Left cardiac atrium (tissue), 4 donors: Measurements from ENCODE around the gene CLBA1. TPM values are rescaled to one million over a fixed set of nuclear protein-coding genes. Genes with fewer than 3 reads are reported as not detected.

Source experiments
- ATAC-seq, 2 donors: fragments of 200-7000 bp; cut with Tn5 transposase; one replicate each; pipeline ENCODE4 v1.9.1; 2020; ENCODE audit warnings: mild to moderate bottlenecking in 2 of 2, moderate library complexity in 2 of 2
- DNase-seq: peaks from one replicate; pipeline ENCODE4 v3.0.0-alpha.2; 2020
- intact Hi-C, 2 donors: fragments of 100-400 bp; cut with DNase I; formaldehyde crosslinking; loops; one replicate each; pipeline versions ENCODE4 v1.14.1 to v1.15.1; 2022 to 2023
- total RNA-seq, 2 donors: library from RNA; stranded (reverse); fragmentation: NEBNext Ultra II Directional; extraction: Animal tissue kit (Norgen Biotek cat#: 25700); gene quantifications; one replicate each; pipeline ENCODE4 v1.2.1, GENCODE V29; 2021
- donor health status: DM: no; HTN: yes; CAD: no.
- donor health status: DM: no; HTN: yes; CAD: no; lungs with severe emphysema.
- donor health status: DM: yes; HTN: yes; CAD: no.
- donor health status: Dilated cardiomyopathy.

The CLBA1 gene
- total RNA-seq, 2 donors from 2014 or later: 1.9 TPM

- ATAC-seq (no peak), DNase-seq (peak; percentile 28)
- intact Hi-C loops: loop anchor here (1.0 to 10.0 kb wide), 5 partner anchors 69 to 309 kb away; no protein-coding TSS in a partner anchor
Measured at GRCh38 chr14:104975481-104976197, 9.9 kb upstream of the CLBA1 start.

- ATAC-seq: peak; percentile 34 to 67
- peak; percentile 88 for DNase-seq
- intact Hi-C loops: loop anchor here (1.0 to 10.0 kb wide), 5 partner anchors 68 to 308 kb away; no protein-coding TSS in a partner anchor
Measured at GRCh38 chr14:104976198-104977007, 9.2 kb upstream of the CLBA1 start.

GRCh38 chr14:104977008-104977680 is 8.4 kb upstream of the CLBA1 start:
- ATAC-seq: no peak
- intact Hi-C loops: loop anchor here (2.0 to 10.0 kb wide), 4 partner anchors 68 to 308 kb away; no protein-coding TSS in a partner anchor
- peak; percentile 25 for DNase-seq

GRCh38 chr14:104977681-104978653 is 7.6 kb upstream of the CLBA1 start, which contains the start of gene AHNAK2:
TSS of gene AHNAK2 (minus strand) at chr14:104978374. CDS start at chr14:104978237, 137 bp downstream.
- ATAC-seq (peak; percentile 77 to 82), DNase-seq (peak; percentile 89)
- intact Hi-C loops: loop anchor here (2.0 to 10.0 kb wide), 4 partner anchors 67 to 307 kb away; no protein-coding TSS in a partner anchor

DNA sequence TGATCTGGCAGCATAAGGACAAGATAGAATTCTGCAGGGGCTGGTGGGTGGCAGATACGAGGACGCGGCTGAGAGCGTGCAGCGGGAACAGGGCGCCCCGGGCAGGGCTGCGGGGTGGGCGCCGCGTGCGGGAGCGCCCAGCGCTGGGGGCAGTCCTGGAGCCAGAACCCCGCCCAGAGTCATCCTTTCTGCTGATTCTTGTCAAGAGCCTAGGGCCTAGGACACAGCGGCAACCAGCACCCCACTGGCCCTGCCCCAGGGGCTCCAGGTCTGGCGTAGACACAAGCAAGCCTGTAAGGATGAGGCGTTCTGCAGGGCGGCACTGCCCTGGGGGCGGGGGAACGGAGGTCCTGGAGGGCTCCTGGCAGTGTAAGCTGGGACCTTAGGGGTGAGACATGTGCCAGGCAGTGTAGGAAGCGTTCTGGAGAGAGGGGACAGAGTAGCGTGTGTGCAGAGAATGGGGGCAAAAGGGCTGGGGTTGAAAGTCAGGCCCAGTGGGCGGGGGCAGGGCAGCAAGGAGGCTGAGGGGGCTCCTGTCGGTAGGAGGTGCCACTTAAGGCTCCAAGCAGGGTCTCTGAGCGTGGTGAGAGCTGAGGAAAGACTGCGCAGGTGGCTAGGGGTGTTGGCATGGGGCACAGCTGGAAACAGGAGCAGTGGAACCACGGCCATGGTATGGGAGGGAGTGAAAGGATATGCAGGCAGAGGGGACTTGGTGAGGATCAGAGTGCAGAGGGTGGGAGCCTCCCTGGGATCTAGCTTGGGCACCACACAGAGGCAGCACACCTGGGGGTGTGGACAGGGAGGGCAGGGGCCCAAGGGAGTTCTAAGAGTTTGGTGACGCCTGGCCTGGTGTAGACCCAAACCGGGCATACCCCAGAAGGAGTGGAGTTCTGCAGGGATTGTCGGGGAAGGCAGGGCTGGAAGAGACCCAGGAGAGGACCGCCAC is 6.6 kb upstream of the CLBA1 start:
- intact Hi-C loops: loop anchor here (10.0 kb wide), 2 partner anchors 66 to 306 kb away; no protein-coding TSS in a partner anchor
- no peak for ATAC-seq
- peak; percentile 27 for DNase-seq

DNA sequence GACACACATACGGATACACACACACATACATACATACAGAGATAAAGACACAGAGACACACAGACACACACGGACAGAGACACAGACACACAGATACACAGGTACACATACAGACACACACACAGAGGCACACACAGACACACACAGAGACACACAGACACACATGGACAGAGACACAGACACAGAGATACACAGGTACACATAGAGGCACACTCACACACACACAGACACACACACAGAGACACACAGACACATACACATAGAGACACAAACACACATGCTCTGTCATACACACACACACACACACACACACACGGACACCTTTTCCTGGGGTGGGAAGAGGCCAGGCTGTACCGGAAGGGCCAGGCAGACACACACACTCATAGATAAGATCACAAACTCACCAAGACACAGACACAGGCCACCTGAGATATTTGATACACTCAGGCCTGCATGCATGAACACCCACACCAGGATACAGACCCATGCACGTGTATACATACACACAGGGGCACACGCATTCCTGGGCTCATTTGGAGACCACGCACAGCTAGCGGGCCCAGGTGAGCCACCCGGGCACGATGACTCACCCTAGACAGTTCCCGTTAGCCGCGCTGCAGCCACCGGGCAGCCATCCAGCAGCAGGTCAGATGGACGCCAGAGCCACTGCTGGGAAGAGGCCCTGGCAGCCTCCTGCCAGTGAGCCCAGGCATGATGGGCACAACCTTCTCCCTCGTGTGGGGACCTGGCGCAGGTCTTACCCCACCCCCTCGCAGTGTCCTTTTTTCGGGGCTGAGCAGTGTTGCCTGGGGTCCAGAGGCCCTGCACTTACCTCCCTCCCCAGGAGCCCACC is 5.6 kb upstream of the CLBA1 start:
- peak in 1 of 2 donors; percentile 29 for ATAC-seq
- intact Hi-C loops: loop anchor here (5.0 to 10.0 kb wide), 3 partner anchors 42 to 305 kb away; partner anchors contain the start of gene CDCA4 (in 1 of the 2)
- peak; percentile 72 for DNase-seq

- peak; percentile 18 for DNase-seq
- intact Hi-C loops: loop anchor here in 1 of 2 donors (5.0 kb wide), 1 partner anchor 41 kb away; the partner anchor contains the start of gene CDCA4
- ATAC-seq: no peak
Measured at GRCh38 chr14:104980611-104981531, 4.7 kb upstream of the CLBA1 start.

GRCh38 chr14:104981699-104982541 is 3.7 kb upstream of the CLBA1 start:
- ATAC-seq (no peak), DNase-seq (peak; percentile 13)
- intact Hi-C loops: loop anchor here in 1 of 2 donors (5.0 kb wide), 1 partner anchor 40 kb away; the partner anchor contains the start of gene CDCA4

- DNase-seq (peak; percentile 12), ATAC-seq (no peak)
- intact Hi-C loops: loop anchor here in 1 of 2 donors (5.0 kb wide), 1 partner anchor 40 kb away; the partner anchor contains the start of gene CDCA4
Measured at GRCh38 chr14:104982548-104983230, 2.9 kb upstream of the CLBA1 start.

GRCh38 chr14:104983231-104983721 is 2.3 kb upstream of the CLBA1 start:
- ATAC-seq (no peak), DNase-seq (peak; percentile 9)
- intact Hi-C loops: loop anchor here in 1 of 2 donors (5.0 kb wide), 1 partner anchor 39 kb away; the partner anchor contains the start of gene CDCA4

- ATAC-seq (no peak), DNase-seq (peak; percentile 16)
- intact Hi-C loops: loop anchor here in 1 of 2 donors (5.0 kb wide), 1 partner anchor 38 kb away; the partner anchor contains the start of gene CDCA4
Measured at GRCh38 chr14:104984056-104984894, 1.3 kb upstream of the CLBA1 start.
